D341Med (cell line): ENCODE measurements around the gene NTHL1.

ENCODE experiments used
- DNase-seq: peaks from one replicate; pipeline ENCODE4 v3.0.0; 2012; ENCODE audit warnings: low spot score

NTHL1 gene

GRCh38 chr16:1991948-1992703 is 55.5 kb downstream of the NTHL1 start:
- DNase-seq, result no peak

DNA sequence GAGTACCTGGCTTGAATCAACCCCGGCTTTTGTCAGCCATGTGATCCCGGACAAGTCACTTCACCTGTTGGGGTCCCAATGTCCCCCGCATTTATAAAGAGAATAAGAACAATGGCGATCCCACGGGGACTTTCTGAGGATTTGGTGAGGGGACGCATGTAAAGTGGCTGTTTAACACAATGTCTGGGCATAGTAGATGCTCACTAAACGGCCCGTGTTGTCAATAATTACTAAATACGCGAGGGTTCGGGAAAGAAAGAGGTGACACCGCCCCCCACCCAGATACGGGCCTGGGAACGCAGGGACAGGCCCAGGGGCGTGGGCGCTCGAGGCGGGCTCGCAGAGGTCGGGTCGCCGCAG is 56.1 kb downstream of the NTHL1 start:
- no peak for DNase-seq

GRCh38 chr16:1991135-1991551 is 56.5 kb downstream of the NTHL1 start:
- no peak for DNase-seq

GRCh38 chr16:1990351-1991134 is 57.1 kb downstream of the NTHL1 start:
- DNase-seq, result no peak

DNA sequence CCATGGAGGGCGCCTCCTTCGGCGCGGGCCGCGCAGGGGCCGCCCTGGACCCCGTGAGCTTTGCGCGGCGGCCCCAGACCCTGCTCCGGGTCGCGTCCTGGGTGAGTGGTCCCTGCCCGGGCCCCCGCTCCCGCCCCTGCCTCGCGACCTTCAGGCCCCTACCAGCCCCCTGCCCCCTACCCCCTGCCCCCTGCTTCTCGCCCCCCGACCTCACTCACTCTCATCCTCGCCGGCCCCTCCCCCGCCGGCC is 57.6 kb downstream of the NTHL1 start:
- DNase-seq, result no peak
